Heart left ventricle (tissue), 13 donors: ENCODE results near the gene PKD2.

Experiments
- POLR2A ChIP-seq, 2 donors: fragments of 450-650 bp; IDR thresholded peaks; one replicate each; pipeline ENCODE4 v1.6.1; 2017; ENCODE audit warnings: antibody characterized with exemption in 2 of 2, mild to moderate bottlenecking in 2 of 2, moderate library complexity in 2 of 2
- TF ChIP-seq, protein P1 (sequence below), 12 donors: fragments of 200-600 bp; sonication (generic) in 4 of 12; IDR thresholded peaks; one replicate each; pipeline versions ENCODE4 v1.5.0 to v1.8.0; 2018 to 2022; ENCODE audit warnings: antibody characterized with exemption in 12 of 12, mild to moderate bottlenecking in 5 of 12
- donor health status: ischemic (EF 13 %, LVEDD 7.1; RV severe dilation, severe dysfunction).
- donor health status: DM: no; HTN: yes; CAD: no.
- donor health status: DM: no; HTN: no; CAD: no.
- donor health status: ischemic (EF 25% LVEDD 6.9; RV normal size, moderate dysfunction).
- donor health status: ischemic (EF 25% LVEDD 5.7; RV mildly dilated, moderate dysfunction).
- donor health status: ischemic (EF 35%, LVEDD 5.7; RV mildly dilated, moderate dysfunction).
- donor health status: nonischemic (EF 11% LVEDD 7.7; RV severe dilation, severe dysfunction).
- donor health status: DM: yes; HTN: yes; CAD: no.
- donor health status: PGD.
- donor health status: ischemic (EF 29% LVEDD 5.4; RV normal size, mild dysfunction).
- donor health status: nonischemic (EF 23%, LVEDD 6.1; RV moderate dilation, normal function).

GRCh38 chr4:87977521-87978278 lies 29.7 kb upstream of the PKD2 start:
- TF ChIP-seq, protein P1, sequence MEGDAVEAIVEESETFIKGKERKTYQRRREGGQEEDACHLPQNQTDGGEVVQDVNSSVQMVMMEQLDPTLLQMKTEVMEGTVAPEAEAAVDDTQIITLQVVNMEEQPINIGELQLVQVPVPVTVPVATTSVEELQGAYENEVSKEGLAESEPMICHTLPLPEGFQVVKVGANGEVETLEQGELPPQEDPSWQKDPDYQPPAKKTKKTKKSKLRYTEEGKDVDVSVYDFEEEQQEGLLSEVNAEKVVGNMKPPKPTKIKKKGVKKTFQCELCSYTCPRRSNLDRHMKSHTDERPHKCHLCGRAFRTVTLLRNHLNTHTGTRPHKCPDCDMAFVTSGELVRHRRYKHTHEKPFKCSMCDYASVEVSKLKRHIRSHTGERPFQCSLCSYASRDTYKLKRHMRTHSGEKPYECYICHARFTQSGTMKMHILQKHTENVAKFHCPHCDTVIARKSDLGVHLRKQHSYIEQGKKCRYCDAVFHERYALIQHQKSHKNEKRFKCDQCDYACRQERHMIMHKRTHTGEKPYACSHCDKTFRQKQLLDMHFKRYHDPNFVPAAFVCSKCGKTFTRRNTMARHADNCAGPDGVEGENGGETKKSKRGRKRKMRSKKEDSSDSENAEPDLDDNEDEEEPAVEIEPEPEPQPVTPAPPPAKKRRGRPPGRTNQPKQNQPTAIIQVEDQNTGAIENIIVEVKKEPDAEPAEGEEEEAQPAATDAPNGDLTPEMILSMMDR (IDR thresholded peaks at IDR 0.05) = no peak
- no peak for TF ChIP-seq POLR2A (IDR thresholded peaks at IDR 0.05)
